Keratinocyte (primary cell): ENCODE measurements around the gene ABCC8.

ENCODE experiments used
- EZH2 ChIP-seq: IDR thresholded peaks from one replicate; pipeline ENCODE4 v1.6.1; 2012; ENCODE audit warnings: inconsistent platforms, mild to moderate bottlenecking, low read length, moderate library complexity
- TF ChIP-seq, protein P1 (sequence below), 3 experiments: IDR thresholded peaks in 1 of 3; conservative IDR thresholded peaks in 1 of 3; optimal IDR thresholded peaks in 1 of 3; 2 replicates in 2 of 3; 3 replicates in 1 of 3; pipeline versions ENCODE3 to v1.5.1; 2011; ENCODE audit warnings: low read length in 3 of 3, mild to moderate bottlenecking in 3 of 3, moderate library complexity in 2 of 3, control low read depth in 1 of 3, inconsistent platforms in 1 of 3; ENCODE audit not compliant: insufficient read depth in 2 of 3; ENCODE audit errors: extremely low read depth in 1 of 3

- TF ChIP-seq, protein P1, sequence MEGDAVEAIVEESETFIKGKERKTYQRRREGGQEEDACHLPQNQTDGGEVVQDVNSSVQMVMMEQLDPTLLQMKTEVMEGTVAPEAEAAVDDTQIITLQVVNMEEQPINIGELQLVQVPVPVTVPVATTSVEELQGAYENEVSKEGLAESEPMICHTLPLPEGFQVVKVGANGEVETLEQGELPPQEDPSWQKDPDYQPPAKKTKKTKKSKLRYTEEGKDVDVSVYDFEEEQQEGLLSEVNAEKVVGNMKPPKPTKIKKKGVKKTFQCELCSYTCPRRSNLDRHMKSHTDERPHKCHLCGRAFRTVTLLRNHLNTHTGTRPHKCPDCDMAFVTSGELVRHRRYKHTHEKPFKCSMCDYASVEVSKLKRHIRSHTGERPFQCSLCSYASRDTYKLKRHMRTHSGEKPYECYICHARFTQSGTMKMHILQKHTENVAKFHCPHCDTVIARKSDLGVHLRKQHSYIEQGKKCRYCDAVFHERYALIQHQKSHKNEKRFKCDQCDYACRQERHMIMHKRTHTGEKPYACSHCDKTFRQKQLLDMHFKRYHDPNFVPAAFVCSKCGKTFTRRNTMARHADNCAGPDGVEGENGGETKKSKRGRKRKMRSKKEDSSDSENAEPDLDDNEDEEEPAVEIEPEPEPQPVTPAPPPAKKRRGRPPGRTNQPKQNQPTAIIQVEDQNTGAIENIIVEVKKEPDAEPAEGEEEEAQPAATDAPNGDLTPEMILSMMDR (optimal IDR thresholded peaks at IDR 0.05 in 1 of 3, IDR thresholded peaks at IDR 0.05 in 1 of 3, conservative IDR thresholded peaks at IDR 0.05 in 1 of 3; ENCODE audit: extremely low read depth in 1 of 3, insufficient read depth in 2 of 3, low read length in 3 of 3): no peak
- TF ChIP-seq EZH2: no peak
These were observed 77.4 kb downstream of the ABCC8 start for GRCh38 chr11:17399236-17399635.
